Naive thymus-derived CD4-positive, alpha-beta T cell (primary cell): ENCODE results near the gene TDRD6. TPM values are rescaled to one million over a fixed set of nuclear protein-coding genes. Genes with fewer than 3 reads are reported as not detected.

Experiments
- ATAC-seq: fragments of 150-1000 bp; cut with Tn5 transposase; 2 replicates; pipeline ENCODE4 v1.10.0; 2021; ENCODE audit warnings: mild to moderate bottlenecking, moderate library complexity
- CTCF ChIA-PET: fragments of 350-600 bp; sonication (Branson Sonifier 250); formaldehyde crosslinking; loops from one replicate; lab custom pipeline; 2021; ENCODE audit warnings: antibody characterized with exemption; lab: Charles Lee
- POLR2A ChIA-PET: fragments of 350-600 bp; sonication (Branson Sonifier 250); formaldehyde crosslinking; loops from one replicate; lab custom pipeline; 2021; ENCODE audit warnings: antibody characterized with exemption, inconsistent platforms; lab: Charles Lee
- DNase-seq, 9 donors: peaks; one replicate each; pipeline versions ENCODE4 v3.0.0 to v3.0.0-alpha.2; 2020 to 2022; ENCODE audit warnings: mixed read lengths in 1 of 9
- H3K27ac ChIP-seq: one replicate; pipeline ENCODE4 v1.7.0; 2013; ENCODE audit warnings: mild to moderate bottlenecking, low read depth, low read length, moderate library complexity
- H3K27me3 ChIP-seq, 2 donors: one replicate each; pipeline ENCODE4 v1.7.0; 2013; ENCODE audit warnings: low read length in 2 of 2, mild to moderate bottlenecking in 2 of 2, moderate library complexity in 2 of 2; ENCODE audit not compliant: control insufficient read depth in 2 of 2, insufficient read depth in 2 of 2
- H3K36me3 ChIP-seq, 3 experiments: 1 replicate in 2 of 3; 2 replicates in 1 of 3; pipeline ENCODE4 v1.7.0; 2013; ENCODE audit warnings: low read length in 3 of 3, mild to moderate bottlenecking in 3 of 3, moderate library complexity in 1 of 3; ENCODE audit not compliant: insufficient read depth in 3 of 3, control insufficient read depth in 2 of 3
- H3K4me1 ChIP-seq, 2 donors: one replicate each; pipeline ENCODE4 v1.7.0; 2013; ENCODE audit warnings: low read length in 2 of 2, mild to moderate bottlenecking in 2 of 2, moderate library complexity in 1 of 2; ENCODE audit not compliant: control insufficient read depth in 2 of 2, insufficient read depth in 2 of 2
- H3K4me3 ChIP-seq: 2 replicates; pipeline ENCODE4 v1.7.0; 2013; ENCODE audit warnings: mild to moderate bottlenecking, low read length
- H3K9me3 ChIP-seq, 3 experiments: 1 replicate in 2 of 3; 2 replicates in 1 of 3; pipeline ENCODE4 v1.7.0; 2013; ENCODE audit warnings: low read length in 3 of 3; ENCODE audit not compliant: control insufficient read depth in 2 of 3
- H3K27ac Mint-ChIP-seq, 9 donors: one replicate each; pipeline ENCODE4 v1.8.0; 2020 to 2022; ENCODE audit warnings: mixed read lengths in 9 of 9, mild to moderate bottlenecking in 8 of 9, moderate library complexity in 5 of 9, inconsistent platforms in 2 of 9
- H3K27me3 Mint-ChIP-seq, 5 donors: one replicate each; pipeline ENCODE4 v1.8.0; 2021 to 2022; ENCODE audit warnings: mixed read lengths in 5 of 5, mild to moderate bottlenecking in 1 of 5
- H3K36me3 Mint-ChIP-seq, 5 donors: one replicate each; pipeline ENCODE4 v1.8.0; 2020 to 2022; ENCODE audit warnings: mixed read lengths in 5 of 5, mild to moderate bottlenecking in 3 of 5, inconsistent platforms in 1 of 5
- H3K4me1 Mint-ChIP-seq, 7 donors: one replicate each; pipeline ENCODE4 v1.8.0; 2020 to 2022; ENCODE audit warnings: mixed read lengths in 7 of 7, mild to moderate bottlenecking in 3 of 7, inconsistent platforms in 1 of 7
- H3K4me3 Mint-ChIP-seq, 10 donors: one replicate each; pipeline ENCODE4 v1.8.0; 2020 to 2022; ENCODE audit warnings: mild to moderate bottlenecking in 10 of 10, mixed read lengths in 10 of 10, moderate library complexity in 6 of 10, inconsistent platforms in 2 of 10
- H3K9me3 Mint-ChIP-seq, 11 donors: one replicate each; pipeline ENCODE4 v1.8.0; 2020 to 2022; ENCODE audit warnings: mixed read lengths in 11 of 11, mild to moderate bottlenecking in 4 of 11, inconsistent platforms in 1 of 11, moderate library complexity in 1 of 11
- intact Hi-C, 2 donors: fragments of 100-400 bp; cut with micrococcal nuclease; formaldehyde crosslinking; loops; one replicate each; pipeline ENCODE4 v1.15.1; 2023
- polyA plus RNA-seq, 2 donors: library from polyadenylated mRNA; unstranded; fragments of 300-500 nt; fragmentation: Illumina TruSeq; gene quantifications; one replicate each; pipeline ENCODE4 v1.2.3, GENCODE V29; 2021
- total RNA-seq, 6 experiments: library from RNA in 5 of 6; stranded (reverse) in 5 of 6; gene quantifications; 1 replicate in 5 of 6; 2 replicates in 1 of 6; pipeline ENCODE4 v1.2.3 and lab custom pipeline; 2021 to 2026

The TDRD6 gene
- total and polyA plus RNA-seq, 7 experiments from 2014 or later = 0.03 to 0.11 TPM; not detected in 5

- Mint-ChIP-seq H3K9me3 (peaks cover 0 to 8% (median 0%) of the 10 kb centered on the region in 11 donors), H3K36me3 (no peaks in the 10 kb centered on the region)
- ATAC-seq = no peak
Measured at GRCh38 chr6:46745973-46746372, 58.3 kb downstream of the TDRD6 start.

GRCh38 chr6:46746696-46747095 is 59.0 kb downstream of the TDRD6 start, which contains the start of gene ANKRD66:
Gene ANKRD66 (plus strand): TSS chr6:46746933. CDS start chr6:46751949, 5,016 bp downstream.
- H3K9me3 ChIP-seq = no peaks in the 10 kb centered on the region

More at GRCh38 chr6:46745973-46746372, 58.3 kb downstream of the TDRD6 start:
- no peaks in the 10 kb centered on the region for H3K36me3 ChIP-seq
- H3K27ac ChIP-seq = no peak overlapping the region
- H3K4me1 Mint-ChIP-seq = no peaks in the 10 kb centered on the region
- POLR2A ChIA-PET = no interaction called here
- H3K27me3 ChIP-seq = no peaks in the 10 kb centered on the region
- peak overlapping the region in 1 of 9 donors; percentile 17 for H3K27ac Mint-ChIP-seq
- no peaks in the 10 kb centered on the region for H3K4me1 ChIP-seq
- no peak overlapping the region for H3K4me3 Mint-ChIP-seq
- DNase-seq = no peak
- peaks cover 0 to 30% (median 23%) of the 10 kb centered on the region in 5 donors for H3K27me3 Mint-ChIP-seq
- intact Hi-C loops = no loop called here
- no peak overlapping the region for H3K4me3 ChIP-seq
- no peaks in the 10 kb centered on the region for H3K9me3 ChIP-seq
- CTCF ChIA-PET = no interaction called here

GRCh38 chr6:46748940-46749503 is 61.3 kb downstream of the TDRD6 start:
- H3K36me3 ChIP-seq = no peaks in the 10 kb centered on the region
- H3K9me3 ChIP-seq = no peaks in the 10 kb centered on the region
- no peak for ATAC-seq
- Mint-ChIP-seq H3K27ac (no peak overlapping the region), H3K4me3 (no peak overlapping the region), H3K36me3 (no peaks in the 10 kb centered on the region), H3K27me3 (peaks cover 0 to 27% (median 25%) of the 10 kb centered on the region in 5 donors), H3K9me3 (peaks cover 0 to 8% (median 0%) of the 10 kb centered on the region in 11 donors), H3K4me1 (no peaks in the 10 kb centered on the region)
- H3K4me3 ChIP-seq = no peak overlapping the region
- no peaks in the 10 kb centered on the region for H3K27me3 ChIP-seq
- no peak for DNase-seq
- H3K27ac ChIP-seq = no peak overlapping the region
- POLR2A ChIA-PET = no interaction called here
- CTCF ChIA-PET = no interaction called here
- H3K4me1 ChIP-seq = no peaks in the 10 kb centered on the region
- intact Hi-C loops = no loop called here

More at GRCh38 chr6:46746696-46747095, 59.0 kb downstream of the TDRD6 start, which contains the start of gene ANKRD66:
- no peak for DNase-seq
- no peaks in the 10 kb centered on the region for H3K36me3 ChIP-seq
- intact Hi-C loops = no loop called here
- no peak within 1 kb of the TSS for H3K4me3 ChIP-seq
- POLR2A ChIA-PET = no interaction called here
- no peak within 1 kb of the TSS for H3K27ac ChIP-seq
- no peaks in the 10 kb centered on the region for H3K27me3 ChIP-seq
- no peak for ATAC-seq
- H3K4me1 Mint-ChIP-seq = no peaks in the 10 kb centered on the region
- no peak within 1 kb of the TSS for H3K4me3 Mint-ChIP-seq
- no peaks in the 10 kb centered on the region for H3K4me1 ChIP-seq
- H3K27ac Mint-ChIP-seq = peak within 1 kb of the TSS in 1 of 9 donors; percentile 17
- CTCF ChIA-PET = no interaction called here
- no peaks in the 10 kb centered on the region for H3K36me3 Mint-ChIP-seq
- H3K9me3 Mint-ChIP-seq = peaks cover 0 to 8% (median 0%) of the 10 kb centered on the region in 11 donors
- H3K27me3 Mint-ChIP-seq = peaks cover 0 to 25% (median 20%) of the 10 kb centered on the region in 5 donors

- no peaks in the 10 kb centered on the region for H3K36me3 ChIP-seq
- no peaks in the 10 kb centered on the region for H3K4me1 Mint-ChIP-seq
- H3K4me1 ChIP-seq = no peaks in the 10 kb centered on the region
- no peaks in the 10 kb centered on the region for H3K9me3 ChIP-seq
- no peak overlapping the region for H3K27ac ChIP-seq
- ChIA-PET POLR2A (no interaction called here), CTCF (no interaction called here)
- DNase-seq (no peak), ATAC-seq (no peak)
- H3K9me3 Mint-ChIP-seq = peaks cover 0 to 8% (median 0%) of the 10 kb centered on the region in 11 donors
- H3K27me3 Mint-ChIP-seq = peaks cover 0 to 27% (median 20%) of the 10 kb centered on the region in 5 donors
- H3K4me3 Mint-ChIP-seq = no peak overlapping the region
- no peak overlapping the region for H3K4me3 ChIP-seq
- no peak overlapping the region for H3K27ac Mint-ChIP-seq
- no peaks in the 10 kb centered on the region for H3K27me3 ChIP-seq
- intact Hi-C loops = no loop called here
- H3K36me3 Mint-ChIP-seq = no peaks in the 10 kb centered on the region
Measured at GRCh38 chr6:46749731-46750130, 62.0 kb downstream of the TDRD6 start.

GRCh38 chr6:46751658-46752057 is 64.0 kb downstream of the TDRD6 start:
- H3K9me3 ChIP-seq = no peaks in the 10 kb centered on the region
- DNase-seq (no peak), ATAC-seq (no peak)
- no peak overlapping the region for H3K4me3 ChIP-seq
- no peaks in the 10 kb centered on the region for H3K36me3 ChIP-seq
- Mint-ChIP-seq H3K27me3 (peaks cover 0 to 15% (median 5%) of the 10 kb centered on the region in 5 donors), H3K4me1 (no peaks in the 10 kb centered on the region), H3K36me3 (no peaks in the 10 kb centered on the region), H3K27ac (no peak overlapping the region), H3K9me3 (peaks cover 0 to 2% (median 0%) of the 10 kb centered on the region in 11 donors), H3K4me3 (no peak overlapping the region)
- H3K27ac ChIP-seq = no peak overlapping the region
- H3K4me1 ChIP-seq = no peaks in the 10 kb centered on the region
- CTCF ChIA-PET = no interaction called here
- POLR2A ChIA-PET = no interaction called here
- H3K27me3 ChIP-seq = no peaks in the 10 kb centered on the region
- intact Hi-C loops = no loop called here

Other genes starting within 250 kb of the TDRD6 start
- 1 to 10 TPM in 1 of 5 experiments, not detected in 4; 1.0 TPM for gene RCAN2, start 196.4 kb upstream of the TDRD6 start, total RNA-seq
- gene RCAN2, start 196.4 kb upstream of the TDRD6 start, polyA plus RNA-seq = not detected
- gene CYP39A1, start 35.1 kb upstream of the TDRD6 start, total RNA-seq = not detected
- not detected for gene CYP39A1, start 35.1 kb upstream of the TDRD6 start, polyA plus RNA-seq
- 1 to 10 TPM in 3 of 5 experiments, under 1 TPM in 1, not detected in 1; 0.50 to 5.7 (median 2.6) TPM for gene SLC25A27, start 34.9 kb upstream of the TDRD6 start, total RNA-seq
- gene SLC25A27, start 34.9 kb upstream of the TDRD6 start, polyA plus RNA-seq = under 1 TPM in 1 of 2 donors, not detected in 1; 0.48 TPM
- 1 to 10 TPM in 3 of 5 experiments, under 1 TPM in 1, not detected in 1; 0.88 to 8.9 (median 6.2) TPM for gene PLA2G7, start 47.5 kb downstream of the TDRD6 start, total RNA-seq
- gene PLA2G7, start 47.5 kb downstream of the TDRD6 start, polyA plus RNA-seq = not detected
- not detected for gene ANKRD66, start 59.0 kb downstream of the TDRD6 start, total RNA-seq
- not detected for gene ANKRD66, start 59.0 kb downstream of the TDRD6 start, polyA plus RNA-seq
- gene MEP1A, start 105.5 kb downstream of the TDRD6 start, total RNA-seq = not detected
- gene MEP1A, start 105.5 kb downstream of the TDRD6 start, polyA plus RNA-seq = not detected
- gene ADGRF5, start 234.1 kb downstream of the TDRD6 start, total RNA-seq = not detected
- not detected for gene ADGRF5, start 234.1 kb downstream of the TDRD6 start, polyA plus RNA-seq